Transverse colon (tissue), 4 donors: ENCODE measurements around the gene NEDD4L.

Experiments used
- CTCF ChIP-seq, 5 experiments: fragments of 200-600 bp in 3 of 5; fragments of 450-650 bp in 2 of 5; sonication (generic) in 3 of 5; IDR thresholded peaks; 1 replicate in 2 of 5; 2 replicates in 3 of 5; pipeline ENCODE4 v1.5.1; 2016 to 2017; ENCODE audit warnings: antibody characterized with exemption in 5 of 5, inconsistent platforms in 3 of 5, mild to moderate bottlenecking in 2 of 5, moderate library complexity in 1 of 5
- EP300 ChIP-seq: sonication (generic); formaldehyde crosslinking; IDR thresholded peaks from one replicate; pipeline ENCODE4 v1.6.1; 2017; ENCODE audit warnings: antibody characterized with exemption, low read depth
- POLR2A ChIP-seq: fragments of 450-650 bp; IDR thresholded peaks from one replicate; pipeline ENCODE4 v1.6.1; 2016; ENCODE audit warnings: antibody characterized with exemption, mild to moderate bottlenecking, moderate library complexity
- POLR2AphosphoS5 ChIP-seq, 3 donors: sonication (generic); formaldehyde crosslinking; IDR thresholded peaks; one replicate each; pipeline ENCODE4 v1.6.1; 2016; ENCODE audit warnings: antibody characterized with exemption in 3 of 3

GRCh38 chr18:58069721-58070292, 25.8 kb downstream of the NEDD4L start:
- TF ChIP-seq CTCF (IDR thresholded peaks at IDR 0.05) (no peak), POLR2A (no peak), POLR2AphosphoS5 (IDR thresholded peaks at IDR 0.05) (no peak), EP300 (no peak)
